DOHH2 (cell line): ENCODE measurements around the gene EIF1AD.

Source experiments
- EZH2phosphoT487 ChIP-seq: fragments of 200-600 bp; sonication (generic); IDR thresholded peaks from 2 replicates; pipeline ENCODE4 v1.6.1; 2017; ENCODE audit warnings: borderline replicate concordance, mild to moderate bottlenecking, antibody characterized with exemption, low read length, moderate library complexity, mixed read lengths
- TF ChIP-seq, protein P1 (sequence below): fragments of 200-600 bp; sonication (generic); IDR thresholded peaks from one replicate; pipeline ENCODE4 v1.5.1; 2014; ENCODE audit warnings: antibody characterized with exemption, mild to moderate bottlenecking, low read depth, low read length; ENCODE audit not compliant: poor library complexity, severe bottlenecking

DNA sequence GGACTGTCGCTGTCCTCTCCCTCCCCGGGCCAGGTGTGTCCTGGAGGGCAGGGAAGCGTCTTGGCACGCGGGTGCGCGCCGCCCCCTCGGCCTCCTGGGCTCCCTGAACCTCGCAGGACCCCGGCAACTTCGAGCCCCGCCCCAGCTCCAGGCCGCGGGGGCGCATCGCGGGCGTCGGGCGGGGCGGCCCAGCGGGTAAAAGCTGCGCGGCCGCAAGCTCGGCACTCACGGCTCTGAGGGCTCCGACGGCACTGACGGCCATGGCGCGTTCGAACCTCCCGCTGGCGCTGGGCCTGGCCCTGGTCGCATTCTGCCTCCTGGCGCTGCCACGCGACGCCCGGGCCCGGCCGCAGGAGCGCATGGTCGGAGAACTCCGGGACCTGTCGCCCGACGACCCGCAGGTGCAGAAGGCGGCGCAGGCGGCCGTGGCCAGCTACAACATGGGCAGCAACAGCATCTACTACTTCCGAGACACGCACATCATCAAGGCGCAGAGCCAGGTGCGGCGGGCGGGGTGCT, 9.9 kb upstream of the EIF1AD start, which contains the start of gene CST6:
- TF ChIP-seq, protein P1, sequence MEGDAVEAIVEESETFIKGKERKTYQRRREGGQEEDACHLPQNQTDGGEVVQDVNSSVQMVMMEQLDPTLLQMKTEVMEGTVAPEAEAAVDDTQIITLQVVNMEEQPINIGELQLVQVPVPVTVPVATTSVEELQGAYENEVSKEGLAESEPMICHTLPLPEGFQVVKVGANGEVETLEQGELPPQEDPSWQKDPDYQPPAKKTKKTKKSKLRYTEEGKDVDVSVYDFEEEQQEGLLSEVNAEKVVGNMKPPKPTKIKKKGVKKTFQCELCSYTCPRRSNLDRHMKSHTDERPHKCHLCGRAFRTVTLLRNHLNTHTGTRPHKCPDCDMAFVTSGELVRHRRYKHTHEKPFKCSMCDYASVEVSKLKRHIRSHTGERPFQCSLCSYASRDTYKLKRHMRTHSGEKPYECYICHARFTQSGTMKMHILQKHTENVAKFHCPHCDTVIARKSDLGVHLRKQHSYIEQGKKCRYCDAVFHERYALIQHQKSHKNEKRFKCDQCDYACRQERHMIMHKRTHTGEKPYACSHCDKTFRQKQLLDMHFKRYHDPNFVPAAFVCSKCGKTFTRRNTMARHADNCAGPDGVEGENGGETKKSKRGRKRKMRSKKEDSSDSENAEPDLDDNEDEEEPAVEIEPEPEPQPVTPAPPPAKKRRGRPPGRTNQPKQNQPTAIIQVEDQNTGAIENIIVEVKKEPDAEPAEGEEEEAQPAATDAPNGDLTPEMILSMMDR: no peak
- TF ChIP-seq EZH2phosphoT487: no peak
